PC-3 (cell line): ENCODE results near the gene PKP2. TPM values are rescaled to one million over a fixed set of nuclear protein-coding genes. Genes with fewer than 3 reads are reported as not detected.

Experiments used
- ATAC-seq: fragments of 200-7000 bp; cut with Tn5 transposase; 2 replicates; pipeline ENCODE4 v1.9.1; 2020; ENCODE audit warnings: mild to moderate bottlenecking, moderate library complexity
- BruUV-seq: library from RNA; stranded (reverse); fragments of 400-500 nt; replicated peaks from 2 replicates; lab custom pipeline; 2021; lab: Mats Ljungman, UMichigan
- CTCF ChIA-PET: fragments of 300-600 bp; sonication (Branson Sonifier 250); formaldehyde crosslinking; loops from one replicate; lab custom pipeline; 2022; ENCODE audit warnings: antibody characterized with exemption; lab: Charles Lee
- POLR2A ChIA-PET: fragments of 300-600 bp; sonication (Branson Sonifier 250); formaldehyde crosslinking; loops from one replicate; lab custom pipeline; 2022; ENCODE audit warnings: antibody characterized with exemption; ENCODE audit not compliant: unreplicated experiment; lab: Charles Lee
- DNase-seq: peaks from one replicate; pipeline ENCODE4 v3.0.0-alpha.2; 2015
- H2AFZ ChIP-seq: fragments of 300-600 bp; sonication (generic); 2 replicates; pipeline ENCODE4 v1.6.0; 2016; ENCODE audit warnings: antibody characterized with exemption, low read length
- H3F3A ChIP-seq: fragments of 300-600 bp; sonication (generic); one replicate; pipeline ENCODE4 v1.6.0; 2017; ENCODE audit warnings: antibody characterized with exemption, low read length, control low read depth, mild to moderate bottlenecking; ENCODE audit not compliant: unreplicated experiment
- H3K27ac ChIP-seq: fragments of 300-600 bp; sonication (generic); 2 replicates; pipeline ENCODE4 v1.5.1; 2016; ENCODE audit warnings: mild to moderate bottlenecking, low read length
- H3K27me3 ChIP-seq: fragments of 300-600 bp; sonication (generic); 2 replicates; pipeline ENCODE4 v1.6.1; 2016; ENCODE audit warnings: low read length, mixed read lengths
- H3K36me3 ChIP-seq: fragments of 300-600 bp; sonication (generic); 2 replicates; pipeline ENCODE4 v1.6.1; 2016; ENCODE audit warnings: low read depth, mixed run types, low read length, mixed read lengths
- H3K4me1 ChIP-seq: fragments of 300-600 bp; sonication (generic); 2 replicates; pipeline ENCODE4 v1.5.1; 2016; ENCODE audit warnings: low read length; ENCODE audit not compliant: insufficient read depth
- H3K4me2 ChIP-seq: fragments of 300-600 bp; sonication (generic); 2 replicates; pipeline ENCODE4 v1.6.0; 2016; ENCODE audit warnings: low read length
- H3K4me3 ChIP-seq: fragments of 300-600 bp; sonication (generic); 2 replicates; pipeline ENCODE4 v1.5.1; 2016; ENCODE audit warnings: mild to moderate bottlenecking, low read length, mixed read lengths
- H3K79me2 ChIP-seq: fragments of 300-600 bp; sonication (generic); 2 replicates; pipeline ENCODE4 v1.6.1; 2017; ENCODE audit warnings: low read length, mixed read lengths
- H3K9ac ChIP-seq: fragments of 300-600 bp; sonication (generic); 2 replicates; pipeline ENCODE4 v1.6.0; 2016; ENCODE audit warnings: mild to moderate bottlenecking, low read length
- H3K9me2 ChIP-seq: fragments of 300-600 bp; sonication (generic); replicated peaks from 2 replicates; pipeline ENCODE4 v1.6.1; 2016; ENCODE audit warnings: mixed run types, low read length, mixed read lengths
- H3K9me3 ChIP-seq: fragments of 300-600 bp; sonication (generic); 2 replicates; pipeline ENCODE4 v1.6.1; 2016; ENCODE audit warnings: low read length, mixed read lengths
- H4K20me1 ChIP-seq: fragments of 300-600 bp; sonication (generic); 2 replicates; pipeline ENCODE4 v1.6.1; 2016; ENCODE audit warnings: low read length, mixed read lengths
- EZH2 ChIP-seq: fragments of 300-600 bp; sonication (generic); IDR thresholded peaks from one replicate; pipeline ENCODE4 v1.6.1; 2017; ENCODE audit warnings: antibody characterized with exemption, mild to moderate bottlenecking, low read length; ENCODE audit not compliant: unreplicated experiment
- EZH2phosphoT487 ChIP-seq: fragments of 300-600 bp; sonication (generic); IDR thresholded peaks from 2 replicates; pipeline ENCODE4 v1.6.1; 2018; ENCODE audit warnings: mild to moderate bottlenecking, antibody characterized with exemption, low read length, borderline replicate concordance
- intact Hi-C: fragments of 100-400 bp; cut with micrococcal nuclease; formaldehyde crosslinking; loops from 2 replicates; pipeline ENCODE4 v1.9.0; 2023
- total RNA-seq: library from RNA; depleted of rRNA; stranded (reverse); fragments of >200 nt; gene quantifications from 2 replicates; pipeline ENCODE4 v1.2.3, GENCODE V29; 2014
- TF ChIP-seq, protein P1 (sequence below): fragments of 300-600 bp; sonication (generic); conservative IDR thresholded peaks from 2 replicates; pipeline ENCODE4 v1.5.1; 2017; ENCODE audit warnings: antibody characterized with exemption, low read depth, mild to moderate bottlenecking, low read length

PKP2 gene
- total RNA-seq, 1 experiment from 2014 or later: 12.7 TPM

DNA sequence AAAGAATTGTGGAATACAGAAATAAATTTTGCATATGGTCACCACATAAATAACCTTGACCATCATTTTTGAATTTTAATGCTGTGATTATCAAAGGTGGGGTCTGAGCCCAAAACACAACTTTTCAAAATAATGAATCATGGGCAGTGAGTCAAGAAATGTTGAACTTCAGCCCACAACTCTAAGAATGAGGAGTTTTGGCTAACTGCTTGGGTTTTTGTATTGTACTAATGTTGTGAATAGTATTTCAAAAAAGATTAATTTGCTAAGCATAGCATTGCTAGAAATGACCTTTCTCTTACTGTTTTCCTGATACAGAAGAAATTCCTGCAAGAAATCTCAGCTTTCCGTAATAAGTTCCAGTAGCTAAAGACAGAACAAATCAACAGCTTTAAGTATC is 116.5 kb downstream of the PKP2 start:
- Histone ChIP-seq H3K36me3 (no peaks in the 10 kb centered on the region), H3K9me2 (no peaks in the 10 kb centered on the region), H3K27ac (no peak overlapping the region), H3K4me3 (no peak overlapping the region), H3F3A (peaks cover 3% of the 10 kb centered on the region), H3K9ac (no peak overlapping the region), H3K27me3 (no peaks in the 10 kb centered on the region), H4K20me1 (no peaks in the 10 kb centered on the region), H3K4me2 (no peak overlapping the region; the same call in 1 of the 2 replicates), H3K79me2 (no peaks in the 10 kb centered on the region), H2AFZ (no peak overlapping the region), H3K9me3 (no peaks in the 10 kb centered on the region), H3K4me1 (peaks cover 28% of the 10 kb centered on the region)
- DNase-seq (peak; percentile 53), ATAC-seq (peak; percentile 45)
- ChIA-PET CTCF (no interaction called here), POLR2A (no interaction called here)
- no peak for TF ChIP-seq EZH2
- TF ChIP-seq, protein P1, sequence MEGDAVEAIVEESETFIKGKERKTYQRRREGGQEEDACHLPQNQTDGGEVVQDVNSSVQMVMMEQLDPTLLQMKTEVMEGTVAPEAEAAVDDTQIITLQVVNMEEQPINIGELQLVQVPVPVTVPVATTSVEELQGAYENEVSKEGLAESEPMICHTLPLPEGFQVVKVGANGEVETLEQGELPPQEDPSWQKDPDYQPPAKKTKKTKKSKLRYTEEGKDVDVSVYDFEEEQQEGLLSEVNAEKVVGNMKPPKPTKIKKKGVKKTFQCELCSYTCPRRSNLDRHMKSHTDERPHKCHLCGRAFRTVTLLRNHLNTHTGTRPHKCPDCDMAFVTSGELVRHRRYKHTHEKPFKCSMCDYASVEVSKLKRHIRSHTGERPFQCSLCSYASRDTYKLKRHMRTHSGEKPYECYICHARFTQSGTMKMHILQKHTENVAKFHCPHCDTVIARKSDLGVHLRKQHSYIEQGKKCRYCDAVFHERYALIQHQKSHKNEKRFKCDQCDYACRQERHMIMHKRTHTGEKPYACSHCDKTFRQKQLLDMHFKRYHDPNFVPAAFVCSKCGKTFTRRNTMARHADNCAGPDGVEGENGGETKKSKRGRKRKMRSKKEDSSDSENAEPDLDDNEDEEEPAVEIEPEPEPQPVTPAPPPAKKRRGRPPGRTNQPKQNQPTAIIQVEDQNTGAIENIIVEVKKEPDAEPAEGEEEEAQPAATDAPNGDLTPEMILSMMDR: no peak
- no peak for TF ChIP-seq EZH2phosphoT487
- intact Hi-C loops: no loop called here
- no TSS peak for BruUV-seq

DNA sequence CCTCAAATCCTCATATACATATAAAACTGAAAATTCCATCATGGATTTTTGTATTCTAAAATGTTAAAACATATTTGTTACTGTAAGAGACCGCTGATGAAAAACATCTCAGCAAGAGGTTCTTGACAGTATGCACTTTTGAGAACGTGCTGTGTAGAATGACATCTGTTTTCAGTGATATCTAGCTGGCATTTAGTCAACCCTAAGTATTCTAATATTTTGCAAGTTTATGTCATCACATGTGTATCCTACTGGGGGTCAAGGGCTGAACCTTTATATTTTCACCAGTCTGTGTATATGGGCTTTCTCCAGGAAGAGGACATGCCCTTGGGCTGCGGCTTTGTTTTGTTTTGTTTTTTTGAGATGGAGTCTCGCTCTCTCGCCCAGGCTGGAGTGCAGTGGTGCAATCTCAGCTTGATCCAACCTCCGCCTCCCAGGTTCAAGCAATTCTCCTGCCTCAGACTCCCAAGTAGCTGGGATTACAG is 118.8 kb downstream of the PKP2 start:
- H2AFZ ChIP-seq: no peak overlapping the region
- peaks cover 3% of the 10 kb centered on the region for H3F3A ChIP-seq
- no TSS peak for BruUV-seq
- ChIA-PET POLR2A (no interaction called here), CTCF (no interaction called here)
- no peaks in the 10 kb centered on the region for H3K36me3 ChIP-seq
- no peaks in the 10 kb centered on the region for H4K20me1 ChIP-seq
- peaks cover 28% of the 10 kb centered on the region for H3K4me1 ChIP-seq
- H3K79me2 ChIP-seq: no peaks in the 10 kb centered on the region
- intact Hi-C loops: loop anchor here (5.0 kb wide), 1 partner anchor 140 kb away; no protein-coding TSS in a partner anchor
- H3K4me3 ChIP-seq: no peak overlapping the region
- no peak for ATAC-seq
- H3K9ac ChIP-seq: no peak overlapping the region
- no peak for DNase-seq
- TF ChIP-seq EZH2phosphoT487 (no peak), EZH2 (no peak)
- TF ChIP-seq, protein P1: no peak
- H3K9me2 ChIP-seq: no peaks in the 10 kb centered on the region
- H3K27ac ChIP-seq: no peak overlapping the region
- H3K4me2 ChIP-seq: no peak overlapping the region
- no peaks in the 10 kb centered on the region for H3K9me3 ChIP-seq
- H3K27me3 ChIP-seq: no peaks in the 10 kb centered on the region

DNA sequence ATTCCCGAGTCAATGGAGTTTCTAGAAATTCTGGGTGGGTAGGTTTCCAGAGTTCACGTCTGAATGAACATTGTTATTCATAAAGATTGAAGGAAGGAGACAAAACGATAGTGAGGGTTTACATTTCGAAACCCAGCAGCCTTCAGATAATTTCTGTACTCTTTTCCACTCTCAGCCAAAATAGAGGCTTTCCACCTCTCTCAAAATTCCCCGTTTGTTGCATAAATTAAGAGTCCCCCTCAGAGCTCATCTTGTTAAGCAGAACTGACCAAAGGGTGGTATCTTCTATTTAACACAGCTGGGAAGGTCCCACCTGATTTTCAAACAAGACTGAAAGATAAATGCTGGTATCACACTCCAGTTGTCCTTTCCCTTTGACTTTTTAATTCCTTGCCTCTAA is 119.4 kb downstream of the PKP2 start:
- CTCF ChIA-PET: no interaction called here
- Histone ChIP-seq H3K79me2 (no peaks in the 10 kb centered on the region), H3K27me3 (no peaks in the 10 kb centered on the region), H2AFZ (no peak overlapping the region), H3K36me3 (no peaks in the 10 kb centered on the region), H4K20me1 (no peaks in the 10 kb centered on the region), H3K4me2 (no peak overlapping the region), H3F3A (peaks cover 3% of the 10 kb centered on the region), H3K9ac (no peak overlapping the region), H3K9me3 (no peaks in the 10 kb centered on the region), H3K27ac (no peak overlapping the region), H3K4me1 (peaks cover 28% of the 10 kb centered on the region), H3K9me2 (no peaks in the 10 kb centered on the region), H3K4me3 (no peak overlapping the region)
- intact Hi-C loops: loop anchor here (5.0 kb wide), 1 partner anchor 140 kb away; no protein-coding TSS in a partner anchor
- no TSS peak for BruUV-seq
- no peak for ATAC-seq
- DNase-seq: no peak
- TF ChIP-seq EZH2 (no peak), EZH2phosphoT487 (no peak)
- TF ChIP-seq, protein P1: no peak
- POLR2A ChIA-PET: no interaction called here
